CMK (cell line): ENCODE data around the gene PAAF1.
A peak's percentile ranks its signal among the peaks of the same experiment; 100 is the strongest.
"Not testable (repeated sequence)": the region's sequence is repeated elsewhere in the genome, so short reads cannot be mapped to it uniquely, and the experiment has no call there.

Experiments
- DNase-seq: peaks from one replicate; pipeline ENCODE4 v3.0.0-alpha.2; 2010; ENCODE audit warnings: low read depth

PAAF1 gene

DNA sequence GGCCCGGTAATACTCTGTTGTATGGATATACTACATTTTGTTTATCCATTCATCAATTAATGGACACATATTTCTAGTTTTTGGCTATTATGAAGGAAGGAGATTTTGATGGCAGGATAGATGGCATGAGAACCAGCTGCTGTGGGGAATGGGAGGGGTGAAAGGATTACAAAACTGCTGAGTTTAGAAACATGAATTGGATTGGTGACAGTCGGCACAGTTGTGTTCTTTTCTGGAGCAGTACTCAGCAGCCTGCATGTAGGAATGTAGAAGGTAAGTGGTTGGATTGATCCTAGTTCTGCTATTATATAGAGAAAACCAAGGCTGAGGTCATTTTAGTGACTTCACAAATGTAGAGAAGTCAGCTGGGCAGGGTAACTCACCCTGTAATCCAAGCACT is 7.1 kb downstream of the PAAF1 start:
- no peak for DNase-seq

DNA sequence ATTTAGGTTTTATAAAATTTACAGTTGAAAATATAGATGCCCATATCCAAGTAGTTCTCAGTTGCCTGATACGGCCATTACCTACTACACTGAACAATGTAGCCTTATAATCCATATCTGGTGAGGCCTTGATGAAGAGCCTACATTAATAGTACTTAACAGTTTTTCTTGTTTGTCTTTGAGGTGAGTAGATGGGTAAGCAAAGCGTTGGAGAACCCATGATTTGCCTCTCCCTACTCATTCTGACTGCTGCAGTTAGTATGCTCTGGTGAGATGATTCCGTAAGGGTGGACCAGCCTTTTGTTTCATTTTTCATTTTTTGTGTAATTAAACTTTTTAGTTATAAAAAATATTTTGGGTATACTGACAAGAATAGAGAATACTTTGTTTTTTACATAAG is 11.4 kb downstream of the PAAF1 start:
- DNase-seq = no peak

DNA sequence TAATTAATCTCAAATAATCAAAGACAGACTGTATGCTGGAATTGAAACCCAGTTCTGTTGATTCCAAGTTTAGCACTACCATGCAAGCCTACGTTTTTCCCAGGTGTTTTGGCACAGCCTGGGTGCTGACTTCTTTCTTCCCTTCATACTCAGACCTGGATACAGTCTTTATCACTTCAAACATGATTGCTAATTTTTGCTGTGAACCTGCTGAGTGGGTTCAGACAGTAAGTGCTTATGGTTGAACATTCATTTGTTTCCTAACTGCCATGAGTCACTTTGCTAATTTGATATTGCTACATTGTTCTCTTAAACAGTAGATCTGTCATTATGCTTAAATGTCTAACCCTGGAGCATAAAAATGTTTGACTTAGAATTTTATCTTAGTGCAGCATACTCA is 12.2 kb downstream of the PAAF1 start:
- DNase-seq = no peak

DNA sequence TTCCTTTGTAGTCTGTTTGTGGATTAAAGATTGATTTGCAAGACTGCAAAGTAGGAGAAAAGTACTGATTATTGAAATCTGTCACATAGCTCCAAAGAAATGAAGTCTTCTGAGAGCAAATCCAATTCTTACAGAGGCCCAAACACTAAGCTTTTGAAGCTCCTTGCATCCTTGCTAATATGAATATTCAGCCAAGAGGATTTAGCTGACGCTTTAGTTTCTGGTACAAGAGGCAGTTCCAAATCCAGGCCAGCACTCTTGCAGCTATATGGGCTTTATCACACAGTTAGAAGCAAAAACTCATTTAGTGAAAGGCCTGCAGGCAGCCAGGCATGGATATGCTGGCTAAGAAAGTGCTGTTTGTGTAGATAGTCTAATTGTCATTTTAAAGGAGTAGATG is 12.7 kb downstream of the PAAF1 start:
- no peak for DNase-seq

DNA sequence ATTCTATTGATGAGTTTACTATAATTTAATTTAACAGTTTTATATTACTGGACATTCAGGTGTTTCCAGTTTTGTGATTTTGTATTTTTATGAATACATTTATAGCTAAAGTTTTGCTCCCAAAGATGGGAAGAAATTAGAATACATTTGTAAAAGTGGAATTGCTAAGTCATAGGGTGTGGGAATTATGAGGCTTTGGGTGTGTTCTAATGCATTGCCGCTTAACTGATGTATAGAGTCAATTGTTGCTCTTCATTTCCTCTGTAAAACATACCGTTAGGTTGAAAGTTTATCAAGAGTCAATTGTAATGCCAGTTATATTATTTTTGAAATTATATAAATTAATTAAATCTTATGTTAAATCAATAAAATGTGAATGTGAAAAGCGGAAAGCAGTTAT is 16.2 kb downstream of the PAAF1 start:
- DNase-seq = no peak

DNA sequence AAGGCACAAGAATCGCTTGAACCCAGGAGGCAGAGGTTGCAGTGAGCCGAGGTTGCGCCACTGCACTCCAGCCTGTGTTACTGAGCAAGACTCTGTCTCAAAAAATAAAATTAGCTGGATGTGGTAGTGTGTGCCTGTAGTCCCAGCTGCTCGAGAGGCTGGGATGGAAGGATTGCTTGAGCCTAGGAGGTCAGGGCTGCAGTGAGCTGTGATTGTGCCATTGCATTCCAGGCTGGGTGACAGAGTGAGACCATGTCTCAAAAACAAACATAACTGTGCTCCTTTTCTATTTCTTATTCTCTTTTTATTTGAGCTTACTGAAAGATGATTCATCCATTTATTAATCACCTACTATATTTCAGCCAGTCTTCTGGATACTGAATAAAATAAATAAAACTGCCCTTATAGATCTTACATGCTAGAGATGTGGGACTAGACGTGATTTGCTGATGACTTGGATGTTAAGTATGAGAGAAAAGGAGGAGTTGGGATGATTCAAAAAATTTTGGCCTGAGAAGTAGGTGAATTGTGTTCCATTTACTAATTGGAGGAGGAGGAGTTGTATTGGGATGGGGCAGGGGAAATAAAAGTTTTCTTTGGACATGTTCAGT is 18.0 kb downstream of the PAAF1 start:
- DNase-seq = no peak

DNA sequence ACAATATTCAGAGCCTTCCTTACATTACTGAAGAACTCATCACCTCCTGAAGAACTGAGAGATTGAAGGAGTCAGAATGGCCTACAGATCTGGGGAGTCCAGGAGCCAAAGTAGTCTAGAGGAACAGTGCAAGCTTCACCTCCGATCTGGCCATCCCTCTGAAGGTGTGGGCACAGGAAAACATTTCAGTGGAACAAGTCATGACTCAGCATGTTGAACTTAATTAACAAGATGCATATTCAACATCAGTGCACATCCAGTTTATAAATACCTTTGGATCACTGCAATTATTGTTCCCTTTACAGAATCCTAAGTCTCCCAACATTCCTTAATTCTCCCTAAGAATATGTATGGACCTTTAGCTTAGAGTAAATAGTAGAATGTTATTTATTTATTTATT is 25.5 kb downstream of the PAAF1 start:
- DNase-seq = no peak

DNA sequence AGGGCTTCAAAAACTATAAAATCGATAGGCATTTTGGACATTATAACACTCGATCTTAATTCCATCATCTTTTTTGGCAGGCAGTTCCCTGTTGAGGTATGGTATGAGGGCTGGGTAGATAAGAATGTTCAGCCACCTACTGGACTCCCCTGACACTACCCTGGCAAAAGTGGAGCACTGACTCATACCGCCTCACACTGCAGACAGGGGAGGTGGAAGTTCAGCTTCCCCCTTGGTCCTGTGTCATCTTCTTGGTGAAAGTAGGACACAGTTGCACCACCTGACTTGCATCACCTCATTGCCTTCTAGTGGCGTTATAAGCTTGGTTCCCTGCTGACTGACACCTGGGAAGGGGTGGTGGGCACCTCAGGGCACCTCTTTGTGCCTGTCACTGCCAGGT is 30.4 kb downstream of the PAAF1 start:
- no peak for DNase-seq

DNA sequence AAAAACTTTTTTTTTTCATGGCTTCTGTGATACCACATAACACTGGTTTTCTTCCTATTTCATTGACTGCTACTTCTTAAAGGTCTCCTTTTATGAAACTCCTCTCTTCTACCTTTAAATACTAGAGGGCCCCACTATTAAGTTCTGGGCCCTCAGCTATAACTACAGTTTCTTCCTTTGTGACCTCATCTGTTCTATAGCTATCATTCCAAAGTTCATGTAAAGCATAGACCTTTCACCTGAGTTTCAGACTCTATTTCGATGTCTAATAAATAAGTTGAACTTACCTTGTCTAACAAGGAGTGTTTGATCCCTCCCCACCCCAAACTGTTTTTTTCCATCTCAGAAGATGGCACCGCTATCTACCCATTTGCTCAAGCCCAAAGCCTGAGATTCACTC is 35.2 kb downstream of the PAAF1 start:
- no peak for DNase-seq

DNA sequence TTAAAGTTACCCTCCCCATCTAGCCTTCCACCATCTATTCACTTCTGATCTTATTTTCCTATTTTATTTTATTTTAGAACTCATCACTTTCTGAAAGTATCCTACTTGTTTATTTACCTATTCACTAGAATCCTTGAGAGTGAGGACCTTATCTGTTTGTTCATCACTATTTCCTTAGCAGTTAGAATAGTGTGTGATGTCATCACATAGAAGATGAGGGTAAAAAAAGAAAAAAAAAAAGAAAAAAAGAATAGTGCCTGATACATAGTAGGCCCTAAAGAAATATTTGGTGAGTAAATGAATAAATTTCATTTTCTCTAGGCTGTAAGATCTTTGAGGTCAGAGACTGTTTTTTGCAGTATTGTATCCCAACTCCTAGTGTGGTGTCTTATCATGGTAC is 36.7 kb downstream of the PAAF1 start:
- no peak for DNase-seq

DNA sequence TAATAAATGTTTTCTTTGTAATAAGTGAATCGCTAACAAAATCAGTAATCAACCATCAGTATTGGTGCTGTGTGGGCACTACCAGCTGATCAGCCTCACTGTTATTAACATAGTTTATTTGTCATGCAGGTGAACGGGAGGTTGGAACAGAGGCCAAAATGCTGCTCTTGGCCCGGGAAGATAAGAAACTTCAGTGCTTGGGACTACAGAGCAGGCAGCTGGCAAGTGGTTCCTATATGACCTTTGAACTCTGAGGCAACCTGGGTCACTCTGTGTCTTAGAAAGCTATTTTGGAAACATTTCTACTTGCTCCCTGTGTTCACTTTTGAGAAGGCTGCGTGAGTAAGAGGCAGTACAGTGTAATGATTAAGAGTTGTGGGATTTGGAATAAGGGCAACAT is 37.5 kb downstream of the PAAF1 start:
- no peak for DNase-seq

DNA sequence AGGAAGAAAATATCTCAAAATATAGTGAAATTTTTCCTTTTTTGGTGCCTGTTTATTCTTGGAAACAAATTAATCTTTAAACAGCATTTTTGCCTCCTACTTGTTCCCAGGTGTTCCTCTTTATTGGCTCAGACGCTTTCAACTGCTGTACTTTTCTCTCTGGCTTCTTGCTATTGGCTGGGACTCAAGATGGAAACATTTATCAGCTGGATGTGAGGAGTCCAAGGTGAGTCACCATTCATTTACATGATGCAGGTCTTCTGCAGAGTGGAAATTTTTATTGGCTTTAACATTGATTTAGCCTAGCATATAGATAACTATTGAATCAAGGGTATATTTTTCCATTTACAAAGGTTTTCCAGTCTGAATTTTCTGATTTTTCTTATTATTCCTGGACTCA is 39.6 kb downstream of the PAAF1 start:
- no peak for DNase-seq

DNA sequence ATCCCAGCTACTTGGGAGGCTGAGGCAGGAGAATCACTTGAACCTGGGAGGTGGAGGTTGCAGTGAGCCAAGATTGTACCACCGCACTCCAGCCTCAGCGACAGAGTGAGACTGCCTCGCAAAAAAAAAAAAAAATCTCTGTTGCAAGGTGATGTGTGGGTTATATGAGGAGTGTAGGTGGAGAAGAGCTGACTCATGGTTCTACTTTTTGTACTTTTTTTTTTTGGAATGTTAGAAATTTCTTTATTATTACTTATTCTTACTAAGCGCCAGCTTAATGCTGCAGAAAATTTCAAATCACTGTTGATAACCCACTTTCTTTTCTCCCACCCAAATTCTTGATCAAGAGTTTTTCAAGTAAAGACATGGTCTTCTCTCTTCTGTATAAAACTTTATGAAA is 44.4 kb downstream of the PAAF1 start:
- no peak for DNase-seq

DNA sequence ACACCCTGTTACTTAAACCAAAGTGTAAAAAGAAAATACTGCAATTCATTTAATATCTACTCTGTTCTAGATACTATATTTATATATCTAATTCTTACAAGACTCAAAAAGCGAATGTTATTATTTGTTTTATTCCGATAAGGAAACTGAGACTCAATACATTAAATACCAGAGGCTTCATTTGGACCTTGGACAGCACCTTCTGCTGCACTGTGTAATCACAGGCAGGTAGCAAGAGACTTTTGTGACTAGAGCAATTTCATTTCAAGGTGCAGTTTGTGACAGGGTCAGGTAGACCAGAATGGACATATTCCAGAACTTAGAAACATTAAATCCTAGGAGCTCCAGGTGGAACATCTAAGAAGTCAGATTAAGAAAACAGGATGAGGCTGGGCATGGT is 52.6 kb downstream of the PAAF1 start:
- no peak for DNase-seq

DNA sequence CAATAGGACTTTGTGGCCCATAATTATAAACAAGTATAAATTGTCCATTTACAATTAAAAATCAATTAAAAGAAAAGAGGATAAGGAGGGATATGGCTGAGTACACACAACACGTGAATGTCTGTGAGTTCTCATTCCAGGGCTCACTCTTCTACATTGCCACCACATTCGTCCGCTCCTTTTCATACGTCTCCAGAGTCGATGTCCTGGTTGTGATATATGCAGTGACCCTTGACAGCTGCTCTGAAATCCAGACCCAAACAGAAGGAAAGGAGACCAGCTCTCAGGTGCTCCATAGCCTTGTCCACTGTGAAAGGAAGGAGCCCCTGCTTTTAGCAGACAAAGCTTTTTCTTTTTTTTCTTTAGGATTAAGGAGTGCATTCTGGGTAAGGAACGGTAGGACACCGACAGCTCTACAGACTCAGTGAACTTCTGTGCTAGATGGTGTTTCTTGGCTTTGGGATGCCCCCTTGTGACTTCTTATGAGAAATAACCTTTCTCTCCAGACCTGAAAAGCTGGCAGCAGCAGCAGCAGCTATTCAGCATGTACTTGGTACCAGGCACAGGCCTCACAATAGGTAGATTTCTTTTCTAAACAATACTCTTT is 54.3 kb downstream of the PAAF1 start:
- peak; percentile 50 for DNase-seq

DNA sequence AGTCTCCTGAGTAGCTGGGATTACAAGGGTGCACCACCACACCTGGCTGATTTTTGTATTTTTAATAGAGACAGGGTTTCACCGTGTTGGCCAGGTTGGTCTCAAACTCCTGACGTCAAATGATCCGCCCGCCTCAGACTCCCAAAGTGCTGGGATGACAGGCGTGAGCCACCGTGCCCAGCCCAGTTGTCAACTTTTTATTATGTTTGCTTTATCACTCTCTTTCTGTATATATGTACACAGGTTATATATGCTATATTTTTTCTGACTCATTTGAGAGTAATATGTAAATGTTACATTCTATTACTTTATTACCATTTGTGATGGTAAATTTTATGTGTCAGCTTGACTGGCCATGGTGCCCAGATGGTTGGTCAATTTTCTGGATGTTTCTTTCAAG is 55.2 kb downstream of the PAAF1 start:
- no peak for DNase-seq

DNA sequence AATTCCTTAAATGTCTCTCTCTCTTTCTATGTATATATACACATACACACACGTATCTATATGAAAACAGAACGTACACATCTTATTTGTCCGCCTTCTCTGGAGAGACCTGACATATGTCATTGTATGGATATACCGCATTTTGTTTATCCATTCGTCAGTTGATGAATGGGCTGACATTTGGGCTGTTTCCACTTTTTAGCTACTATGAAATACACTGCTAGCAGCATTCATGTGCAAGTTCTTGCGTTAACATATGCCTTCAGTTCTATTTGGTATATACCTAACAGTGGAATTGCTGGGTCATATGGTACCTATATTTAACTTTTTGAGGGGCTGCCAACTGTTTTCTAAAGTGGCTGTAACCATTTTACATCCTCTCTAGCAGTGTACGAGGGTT is 56.0 kb downstream of the PAAF1 start:
- no peak for DNase-seq

DNA sequence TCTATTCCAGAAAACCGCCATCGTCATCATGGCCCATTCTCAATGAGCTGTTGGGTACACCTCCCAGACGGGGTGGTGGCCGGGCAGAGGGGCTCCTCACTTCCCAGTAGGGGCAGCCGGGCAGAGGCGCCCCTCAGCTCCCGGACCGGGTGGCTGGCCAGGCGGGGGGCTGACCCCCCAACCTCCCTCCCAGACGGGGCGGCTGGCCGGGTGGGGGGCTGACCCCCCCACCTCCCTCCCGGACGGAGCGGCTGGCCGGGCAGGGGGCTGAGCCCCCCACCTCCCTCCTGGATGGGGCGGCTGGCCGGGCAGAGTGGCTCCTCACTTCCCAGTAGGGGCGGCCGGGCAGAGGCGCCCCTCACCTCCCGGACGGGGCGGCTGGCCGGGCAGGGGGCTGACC is 59.2 kb downstream of the PAAF1 start:
- DNase-seq = not testable (repeated sequence)

DNA sequence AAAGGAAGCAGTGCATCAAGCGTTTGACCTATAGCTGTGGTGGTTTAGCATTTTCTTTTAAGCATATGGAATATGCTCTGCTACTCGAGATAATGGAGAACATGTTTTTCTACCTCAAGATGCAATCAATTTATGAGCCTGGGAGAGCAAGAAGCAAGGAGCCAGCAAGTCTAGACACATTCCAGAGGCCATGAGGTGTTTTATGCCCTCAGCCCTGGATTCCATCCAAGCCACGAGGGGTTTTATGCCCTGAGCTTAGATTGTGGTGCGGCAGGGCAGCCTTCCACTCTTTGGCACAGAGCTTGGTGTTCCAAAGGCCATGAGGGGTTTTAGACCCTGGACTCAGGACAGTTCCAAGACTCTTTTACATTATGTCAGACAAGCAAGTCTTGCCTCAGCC is 62.3 kb downstream of the PAAF1 start:
- no peak for DNase-seq

DNA sequence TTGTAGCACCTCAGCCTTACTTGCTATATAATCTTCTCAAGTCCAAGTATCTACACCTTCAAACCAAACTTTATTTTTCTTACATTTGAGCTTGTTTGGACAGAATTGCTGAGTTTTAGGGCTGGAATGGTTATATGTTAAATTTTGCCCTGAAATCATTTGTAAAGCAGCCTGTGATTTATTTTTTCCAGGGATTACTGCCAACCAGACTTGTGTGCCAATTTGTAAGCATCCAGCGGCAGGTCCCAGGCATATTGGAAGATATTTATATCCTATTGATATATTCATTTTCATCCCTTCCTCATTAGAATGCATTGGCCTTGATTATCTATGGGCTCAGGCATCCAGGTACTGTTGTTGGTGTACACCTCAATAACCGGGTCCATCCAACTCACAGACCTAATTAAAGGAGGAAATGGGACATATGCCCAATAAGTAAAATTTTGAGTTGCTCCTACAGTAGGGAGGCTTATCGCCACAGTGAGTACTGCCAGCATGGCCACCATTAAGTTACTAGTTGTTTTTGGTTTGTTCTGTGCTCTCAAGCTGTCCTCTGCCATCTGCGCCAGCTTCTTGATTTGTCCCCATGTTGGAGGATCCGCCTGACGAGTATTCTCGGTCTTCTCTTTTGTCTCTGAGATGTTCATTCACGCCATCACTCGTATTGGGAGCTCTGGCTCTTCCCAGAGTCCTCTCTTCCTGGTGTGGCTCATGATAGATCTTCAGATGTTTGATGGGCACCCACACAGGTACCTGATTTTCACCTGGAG is 64.2 kb downstream of the PAAF1 start:
- DNase-seq = no peak

DNA sequence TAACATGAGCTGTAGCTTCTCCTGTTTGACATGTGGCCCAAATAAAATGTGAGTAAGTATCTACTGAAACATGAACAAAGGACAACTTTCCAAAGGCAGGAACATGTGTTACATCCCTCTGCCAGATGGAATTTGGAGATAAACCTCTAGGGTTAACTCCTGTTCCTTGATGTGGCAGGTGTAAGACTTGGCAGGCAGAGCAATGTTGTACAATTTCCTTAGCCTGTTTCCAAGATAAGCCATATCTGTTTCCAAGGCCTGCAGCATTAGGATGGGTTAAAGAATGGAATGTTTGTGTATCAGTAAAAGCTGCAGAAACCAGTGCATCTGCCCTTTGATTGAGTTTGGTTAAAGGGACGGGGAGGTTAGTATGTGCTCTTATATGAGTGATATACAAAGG is 65.2 kb downstream of the PAAF1 start:
- DNase-seq = no peak

DNA sequence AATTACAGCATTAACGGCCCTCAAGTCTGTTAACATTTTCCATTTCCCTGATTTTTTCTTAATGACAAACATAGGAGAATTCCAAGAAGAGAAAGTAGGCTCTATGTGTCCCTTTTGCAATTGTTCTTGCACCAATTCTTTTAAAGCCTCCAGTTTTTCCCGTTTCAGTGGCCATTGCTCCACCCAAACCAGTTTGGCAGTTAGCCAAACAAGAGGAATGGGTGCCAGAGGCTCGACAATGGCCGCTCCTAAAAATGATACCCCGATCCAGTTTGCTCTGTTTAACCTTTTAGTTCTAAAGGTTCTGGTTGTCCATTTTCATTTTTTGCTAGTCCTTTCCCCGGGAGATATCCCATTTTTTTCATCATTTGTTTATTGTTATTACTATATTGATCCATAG is 67.3 kb downstream of the PAAF1 start:
- no peak for DNase-seq

DNA sequence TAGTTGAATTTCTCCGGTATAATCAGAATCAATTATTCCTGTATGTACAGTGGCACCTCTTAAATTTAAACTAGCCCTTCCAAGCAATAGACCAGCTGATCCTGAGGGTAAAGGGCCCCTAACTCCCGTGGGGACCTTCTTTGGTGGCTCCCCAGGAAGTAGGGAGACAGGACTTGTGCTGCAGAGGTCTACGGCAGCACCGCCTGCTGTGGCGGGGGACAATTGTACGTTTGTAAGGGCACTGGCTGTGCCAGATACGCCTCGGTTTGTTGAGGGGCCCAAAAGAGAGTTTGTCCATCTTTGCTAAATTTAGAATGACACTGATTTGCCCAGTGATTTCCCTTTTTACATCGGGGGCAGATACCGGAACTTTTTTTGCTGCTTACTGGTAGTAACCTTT is 68.1 kb downstream of the PAAF1 start:
- DNase-seq = no peak

DNA sequence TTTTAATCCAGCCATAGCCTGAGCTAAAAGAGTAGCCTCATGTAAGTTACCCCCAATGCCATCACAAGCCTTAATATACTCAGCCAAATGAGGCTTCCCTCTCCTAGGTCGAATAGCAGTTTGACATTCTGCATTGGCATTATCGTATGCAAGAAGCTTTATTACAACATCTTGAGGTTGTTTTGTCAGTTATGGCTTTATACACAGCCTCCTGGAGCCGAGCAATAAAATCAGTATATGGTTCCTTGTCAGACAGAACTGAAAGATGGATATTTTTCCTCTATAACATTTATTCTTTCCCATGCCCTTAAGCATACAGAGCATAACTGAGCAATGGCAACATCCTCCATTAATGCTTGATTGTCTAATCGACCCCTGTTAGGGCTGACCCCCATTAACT is 68.6 kb downstream of the PAAF1 start:
- DNase-seq = no peak
